A172 (cell line): ENCODE results near the gene DBNDD2. TPM values are rescaled to one million over a fixed set of nuclear protein-coding genes. Genes with fewer than 3 reads are reported as not detected.
A peak's percentile ranks its signal among the peaks of the same experiment; 100 is the strongest.

Experiments
- DNase-seq: peaks from one replicate; pipeline ENCODE4 v3.0.0-alpha.2; 2015; ENCODE audit warnings: low spot score
- total RNA-seq: library from RNA; depleted of rRNA; stranded (reverse); fragments of >200 nt; shearing (Covaris generic); gene quantifications from 2 replicates; pipeline ENCODE4 v1.2.3, GENCODE V29; 2014; rRNA removed

DBNDD2 gene, protein sequence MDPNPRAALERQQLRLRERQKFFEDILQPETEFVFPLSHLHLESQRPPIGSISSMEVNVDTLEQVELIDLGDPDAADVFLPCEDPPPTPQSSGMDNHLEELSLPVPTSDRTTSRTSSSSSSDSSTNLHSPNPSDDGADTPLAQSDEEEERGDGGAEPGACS
- total RNA-seq: 1.7 and 7.0 TPM in 2 replicates

DNA sequence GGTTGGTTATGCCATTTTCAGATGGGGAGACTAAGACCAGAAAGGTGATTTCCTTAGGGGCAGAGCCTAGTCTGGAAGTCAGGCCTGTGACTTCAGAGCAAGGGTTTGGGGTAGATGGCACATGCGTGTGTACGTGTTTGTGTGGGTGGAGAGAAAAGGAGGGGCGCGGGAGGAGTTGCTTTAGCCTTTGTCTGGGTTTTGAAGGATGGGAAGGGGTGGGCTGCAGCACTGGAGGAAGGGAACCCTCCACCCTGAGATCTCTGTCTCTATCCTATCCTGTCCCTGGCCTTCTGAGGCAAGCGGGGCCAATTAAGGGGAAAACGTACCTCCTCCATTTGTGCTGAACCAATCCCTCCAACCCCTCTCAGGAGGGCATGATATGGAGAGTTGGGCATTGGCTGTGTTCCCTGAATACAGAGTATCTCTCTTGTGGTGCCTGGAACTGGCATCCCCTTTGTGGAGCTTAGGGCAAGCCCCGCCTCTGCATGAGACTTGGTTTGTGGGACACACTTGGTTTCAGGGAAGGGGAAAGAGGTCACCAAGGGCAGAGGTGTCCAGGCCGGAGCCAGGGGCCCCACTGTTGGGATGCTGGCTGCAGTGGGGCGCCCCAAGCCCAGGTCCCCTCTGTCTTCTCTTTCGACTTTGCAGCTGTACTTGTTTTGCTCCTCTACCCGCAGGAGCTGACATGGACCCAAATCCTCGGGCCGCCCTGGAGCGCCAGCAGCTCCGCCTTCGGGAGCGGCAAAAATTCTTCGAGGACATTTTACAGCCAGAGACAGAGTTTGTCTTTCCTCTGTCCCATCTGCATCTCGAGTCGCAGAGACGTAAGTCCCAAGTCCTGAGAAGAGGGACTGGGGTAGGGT, at the start of gene DBNDD2:
Gene DBNDD2, plus strand, starts transcription at position 507 of the 863 bp plus-strand sequence. Its CDS starts 179 bp downstream, at position 686.
- no peak for DNase-seq

DNA sequence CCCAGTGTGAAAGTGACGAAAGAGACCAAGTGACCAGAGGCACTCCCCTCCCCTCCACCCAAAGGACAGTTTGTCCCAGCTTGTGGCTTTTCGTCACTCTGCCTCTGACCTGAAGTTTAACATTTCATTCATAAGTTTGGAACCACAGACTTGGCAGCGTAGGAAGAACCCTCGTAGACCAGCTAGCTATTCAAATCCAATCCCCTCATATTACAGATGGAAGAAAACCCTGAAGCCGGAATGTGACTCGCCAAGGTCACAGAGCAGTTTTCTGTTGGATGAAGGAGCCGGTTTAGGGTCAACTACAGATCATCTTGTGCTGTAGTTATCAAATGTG, 49.1 kb upstream of the DBNDD2 start:
- DNase-seq: peak; percentile 38

DNA sequence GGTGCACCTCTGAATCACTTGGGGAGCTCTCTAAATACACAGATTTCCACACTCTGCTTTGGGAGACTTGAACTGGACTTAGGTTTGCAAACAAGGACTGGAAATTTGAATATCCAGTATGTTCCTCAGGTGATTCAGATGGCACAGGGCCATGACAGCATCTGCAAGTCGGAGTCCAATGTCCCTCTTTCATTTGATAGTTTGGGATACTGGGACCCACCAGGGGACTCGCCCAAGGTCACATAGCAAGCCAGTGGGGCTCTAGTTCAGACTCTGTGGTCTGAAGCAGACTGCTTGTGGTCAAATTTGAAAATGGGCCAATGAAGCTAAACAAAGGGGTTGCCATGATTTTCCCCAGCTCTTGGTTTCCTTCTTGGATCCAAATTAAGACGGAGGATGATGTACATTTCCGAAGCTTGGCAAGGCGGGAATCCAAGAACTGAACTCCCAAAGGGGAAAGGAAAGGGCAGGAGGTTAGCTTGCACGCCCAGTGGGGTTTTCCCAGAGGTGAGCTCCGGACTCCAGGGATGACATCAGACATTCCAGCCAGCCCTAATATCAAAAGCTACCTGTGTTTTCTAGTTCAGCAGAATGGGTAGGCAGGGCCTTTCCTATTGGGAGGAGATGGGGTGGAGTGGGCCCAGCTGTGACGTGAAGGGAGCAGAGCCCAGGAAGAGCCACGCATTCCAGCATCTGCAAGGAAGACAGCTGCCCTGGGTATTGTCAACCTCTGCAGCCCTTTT, 48.5 kb upstream of the DBNDD2 start:
- peak; percentile 71 for DNase-seq

DNA sequence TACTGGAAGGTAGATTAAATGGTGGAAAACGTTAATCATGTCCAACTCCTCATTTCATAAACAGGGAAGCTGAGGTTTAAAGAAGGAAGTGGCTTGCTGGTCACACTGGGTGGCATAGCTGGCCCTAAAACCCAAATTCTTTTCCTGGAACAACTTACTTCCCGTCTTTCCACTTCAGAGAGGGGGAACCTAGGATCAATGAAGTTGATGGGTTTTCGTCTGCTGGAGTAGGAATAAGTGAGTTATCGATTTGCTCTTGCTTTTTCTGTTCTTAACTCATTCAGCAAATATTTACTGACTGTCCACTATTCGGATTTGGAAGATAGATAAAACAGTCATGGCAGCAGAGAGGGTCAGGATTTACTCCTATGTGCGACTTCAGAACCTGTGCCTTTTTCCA, 46.3 kb upstream of the DBNDD2 start:
- DNase-seq: no peak

DNA sequence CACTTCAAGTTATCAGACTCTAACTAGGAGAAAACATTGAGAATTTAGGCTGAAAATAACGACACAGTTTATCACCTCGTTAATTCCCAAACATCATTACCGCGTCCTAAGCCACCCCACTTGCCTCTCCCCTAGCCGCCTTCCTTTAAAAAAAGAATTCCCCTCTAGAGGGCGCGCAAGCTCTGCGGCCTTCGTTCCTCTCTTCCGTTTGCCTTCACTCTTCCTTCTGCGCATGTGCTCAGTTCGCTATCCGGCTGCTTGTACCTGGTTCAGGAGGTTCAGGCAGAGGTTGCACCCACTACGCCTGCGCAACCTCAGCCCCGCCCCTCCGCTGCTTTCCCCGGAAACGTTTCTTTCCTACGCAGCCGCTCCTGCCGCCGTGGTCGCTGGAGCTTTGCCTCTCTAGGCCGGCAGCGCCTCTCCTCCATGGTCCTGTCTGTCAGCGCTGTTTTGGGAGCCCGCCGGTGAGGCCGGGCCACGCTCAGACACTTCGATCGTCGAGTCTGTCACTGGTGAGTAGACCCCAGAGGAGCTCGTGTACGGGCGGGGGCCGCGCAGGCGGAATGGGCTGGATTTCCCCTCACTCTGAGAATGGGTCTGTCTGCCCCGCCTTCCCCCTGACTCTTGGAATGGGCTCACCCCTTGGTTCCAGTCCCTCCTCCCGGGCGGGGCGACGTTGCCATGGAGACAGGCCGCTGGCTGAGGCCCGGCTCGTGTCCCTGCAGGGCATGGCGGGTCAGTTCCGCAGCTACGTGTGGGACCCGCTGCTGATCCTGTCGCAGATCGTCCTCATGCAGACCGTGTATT, 45.1 kb upstream of the DBNDD2 start, which contains the start of gene SYS1:
Gene SYS1, plus strand, starts transcription at position 353 of the 807 bp plus-strand sequence. Its CDS starts 376 bp downstream, at position 729.
- peak; percentile 99 for DNase-seq

DNA sequence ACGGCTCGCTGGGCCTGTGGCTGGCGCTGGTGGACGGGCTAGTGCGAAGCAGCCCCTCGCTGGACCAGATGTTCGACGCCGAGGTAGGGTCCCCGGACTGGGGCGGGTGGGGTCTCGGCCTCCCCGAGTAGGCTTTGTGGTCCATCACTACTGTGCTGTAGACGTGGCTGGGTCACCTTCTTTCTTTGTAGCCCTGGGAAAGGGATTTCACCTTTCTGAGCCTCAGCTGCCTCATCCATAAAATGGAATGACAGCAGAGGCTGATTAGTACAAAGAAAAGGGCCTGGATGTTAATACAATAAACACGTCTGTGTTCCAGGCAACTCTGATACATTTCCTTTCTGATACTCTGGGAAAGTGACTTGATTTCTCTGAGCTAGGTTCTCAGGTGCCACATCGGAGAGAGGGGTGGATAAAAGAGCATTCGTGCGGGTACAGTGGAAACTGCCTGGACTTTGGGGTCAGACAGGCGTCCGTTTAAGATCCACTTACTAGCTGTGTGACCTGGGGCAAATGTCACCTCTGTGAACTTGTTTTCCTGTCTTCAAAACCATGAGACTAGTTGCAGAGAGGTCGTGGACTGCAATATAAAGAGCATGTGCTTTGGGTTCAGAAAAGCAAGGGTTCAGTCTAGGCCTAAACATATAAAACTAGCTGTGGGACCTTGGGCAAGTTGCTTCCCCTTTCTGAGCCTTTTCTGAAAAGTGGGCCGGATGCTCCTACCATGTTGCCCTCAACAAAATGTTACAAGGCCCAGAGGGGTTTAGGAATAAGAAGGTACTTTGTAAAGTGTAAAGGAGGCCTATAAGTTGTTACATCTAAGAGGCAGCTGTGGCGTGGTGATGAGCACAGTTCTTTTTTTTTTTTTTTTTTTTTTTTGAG, 44.2 kb upstream of the DBNDD2 start:
- no peak for DNase-seq

DNA sequence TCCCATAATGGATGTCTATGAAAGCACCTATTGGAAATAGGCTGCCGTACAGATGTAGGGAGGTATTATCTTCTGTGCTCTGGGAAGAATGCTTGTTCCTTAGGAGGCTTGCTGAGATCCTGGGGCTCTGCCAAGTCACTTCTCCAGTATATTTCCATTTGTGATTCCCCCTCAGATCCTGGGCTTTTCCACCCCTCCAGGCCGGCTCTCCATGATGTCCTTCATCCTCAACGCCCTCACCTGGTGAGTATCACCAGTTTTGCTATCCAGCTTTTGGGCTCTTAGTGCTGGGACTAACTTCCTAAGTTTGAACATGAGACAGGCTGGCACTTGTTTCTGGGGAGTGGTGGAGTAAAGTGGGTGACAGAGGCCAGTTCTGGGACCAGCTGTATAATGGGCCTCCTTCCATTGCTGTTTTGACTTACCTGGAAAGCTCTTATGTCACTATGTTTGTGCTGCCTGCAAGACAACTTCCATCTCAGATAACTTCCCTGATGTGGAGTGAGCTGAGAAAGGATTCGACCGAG, 42.6 kb upstream of the DBNDD2 start:
- no peak for DNase-seq

DNA sequence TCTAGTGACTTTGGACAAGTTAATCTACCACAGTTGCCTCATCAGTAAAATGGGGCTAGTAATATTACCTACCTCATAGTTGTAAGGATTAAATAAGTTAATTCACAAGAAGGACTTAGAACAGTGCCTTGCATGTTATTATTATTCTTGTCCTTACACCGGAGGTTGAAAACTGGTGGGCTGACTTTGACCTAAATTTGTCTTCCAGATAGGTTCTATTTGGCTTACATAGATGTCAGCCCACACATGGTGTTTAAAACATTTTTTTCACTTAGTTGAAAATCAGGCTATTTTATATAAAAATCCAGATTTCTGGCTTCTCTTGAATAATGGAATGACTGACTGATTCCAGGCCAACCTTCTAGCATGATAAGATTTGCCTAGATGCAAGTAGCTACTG, 41.9 kb upstream of the DBNDD2 start:
- no peak for DNase-seq

DNA sequence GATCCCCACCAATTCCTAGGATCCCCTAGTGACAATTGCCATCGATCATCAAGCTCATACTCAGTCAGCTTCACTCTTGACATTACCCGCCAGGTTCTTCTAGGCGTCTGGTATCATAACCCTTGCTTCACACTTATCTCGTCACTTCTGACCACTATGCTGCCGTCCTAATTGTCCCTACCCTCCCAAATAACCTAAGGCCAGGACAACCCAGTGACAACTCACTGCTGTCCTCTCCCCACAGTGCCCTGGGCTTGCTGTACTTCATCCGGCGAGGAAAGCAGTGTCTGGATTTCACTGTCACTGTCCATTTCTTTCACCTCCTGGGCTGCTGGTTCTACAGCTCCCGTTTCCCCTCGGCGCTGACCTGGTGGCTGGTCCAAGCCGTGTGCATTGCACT, 41.5 kb upstream of the DBNDD2 start:
- no peak for DNase-seq

DNA sequence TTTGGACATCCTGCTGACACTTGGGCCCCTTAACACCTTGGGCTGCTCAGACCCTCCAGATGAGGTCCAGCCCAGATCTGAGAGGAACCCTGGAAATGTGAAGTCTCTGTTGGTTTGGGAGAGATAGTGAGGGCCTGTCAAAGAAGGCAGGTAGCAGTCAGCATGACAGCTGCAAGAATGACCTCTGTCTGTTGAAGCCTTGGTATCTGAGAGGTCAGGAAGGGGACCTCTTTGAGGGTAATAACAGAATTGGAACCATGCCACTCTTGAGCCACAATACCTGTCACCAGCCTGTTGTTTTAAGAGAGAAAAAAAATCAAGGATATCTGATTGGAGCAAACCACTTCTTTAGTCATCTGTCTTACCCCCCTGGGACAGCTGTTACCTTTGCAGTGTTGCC, 41.0 kb upstream of the DBNDD2 start:
- DNase-seq: no peak

DNA sequence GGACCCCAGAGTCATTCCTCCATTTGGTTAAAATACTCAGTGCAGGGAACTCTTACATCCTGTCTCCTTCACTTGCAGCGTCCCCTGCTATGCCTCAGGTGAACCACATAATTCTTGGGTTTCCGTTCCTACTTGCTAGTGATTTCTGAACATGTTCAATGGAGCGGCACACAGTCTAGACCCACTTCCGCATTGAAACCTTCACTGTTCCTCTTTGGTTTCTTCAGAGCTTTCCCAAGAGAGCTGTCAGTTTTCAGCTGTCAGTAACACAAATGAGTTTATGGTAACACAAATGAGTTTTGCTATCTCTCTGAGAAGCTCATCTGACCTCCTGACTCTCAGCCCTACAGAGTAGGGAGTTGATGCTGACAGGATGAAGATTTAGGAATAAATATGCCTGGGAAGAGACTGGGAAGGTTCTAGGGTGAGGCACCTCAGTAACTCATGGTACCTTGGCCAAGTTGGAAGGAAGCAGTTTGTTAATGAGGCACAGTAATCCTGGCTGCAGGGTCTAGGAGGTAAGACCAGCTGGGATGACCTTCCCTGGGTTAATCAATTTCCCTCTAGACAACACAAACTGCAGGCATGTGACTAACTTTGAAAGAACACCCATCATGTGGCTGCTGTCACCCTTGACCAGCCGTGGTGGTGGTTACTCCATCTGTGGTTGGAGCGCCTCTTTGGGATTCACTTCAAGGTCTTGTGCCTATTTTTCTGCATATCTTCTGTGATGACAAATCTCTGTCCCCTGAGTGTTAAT, 39.7 kb upstream of the DBNDD2 start:
- no peak for DNase-seq

DNA sequence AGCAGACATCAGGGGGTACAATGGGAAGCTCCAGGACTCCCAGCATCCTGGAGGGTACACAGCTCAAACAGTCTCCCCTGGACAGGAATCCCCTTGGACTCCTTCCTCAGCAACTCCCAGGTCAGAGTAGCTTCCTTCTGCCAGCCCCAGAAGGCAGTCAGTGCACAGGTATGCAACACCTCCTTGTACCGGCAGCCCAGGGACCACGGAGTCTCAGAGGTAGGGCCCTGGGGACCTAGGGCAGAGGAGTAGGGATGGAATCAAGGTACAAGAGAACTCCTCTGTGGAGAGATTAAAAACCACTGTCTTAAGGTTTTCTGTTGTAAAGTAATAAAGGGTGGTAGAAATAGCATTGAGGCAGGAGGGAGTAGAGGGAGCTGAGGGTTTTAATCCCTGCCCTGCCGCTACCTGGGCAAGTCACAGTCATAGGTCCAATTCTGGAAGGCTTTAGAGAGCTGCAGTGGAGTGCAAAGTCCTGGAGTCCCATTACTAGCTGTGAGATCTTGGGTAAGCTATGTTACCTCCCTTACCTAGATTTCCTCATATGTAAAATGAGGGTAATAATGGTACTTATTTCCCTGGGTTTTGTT, 37.4 kb upstream of the DBNDD2 start:
- DNase-seq: no peak

DNA sequence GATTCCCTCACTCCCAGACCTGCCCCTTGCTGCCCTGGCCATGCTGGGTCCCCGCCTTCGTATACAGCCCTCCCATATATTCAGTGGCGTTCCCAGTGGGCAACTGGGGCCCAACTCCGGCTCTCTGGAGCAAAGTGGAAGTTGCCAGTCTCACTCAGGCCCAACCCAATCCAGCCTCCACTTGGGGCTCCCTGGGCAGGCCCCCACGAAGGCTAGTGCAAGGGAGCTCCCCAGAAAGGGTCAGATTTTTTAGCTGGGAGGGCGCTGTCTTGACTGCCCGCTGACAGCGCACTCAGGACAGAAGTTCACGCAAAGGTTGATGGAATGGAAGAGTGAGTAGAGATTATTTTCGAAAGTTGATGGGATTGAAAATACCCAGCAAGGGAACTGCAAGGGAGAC, 35.8 kb upstream of the DBNDD2 start:
- no peak for DNase-seq

DNA sequence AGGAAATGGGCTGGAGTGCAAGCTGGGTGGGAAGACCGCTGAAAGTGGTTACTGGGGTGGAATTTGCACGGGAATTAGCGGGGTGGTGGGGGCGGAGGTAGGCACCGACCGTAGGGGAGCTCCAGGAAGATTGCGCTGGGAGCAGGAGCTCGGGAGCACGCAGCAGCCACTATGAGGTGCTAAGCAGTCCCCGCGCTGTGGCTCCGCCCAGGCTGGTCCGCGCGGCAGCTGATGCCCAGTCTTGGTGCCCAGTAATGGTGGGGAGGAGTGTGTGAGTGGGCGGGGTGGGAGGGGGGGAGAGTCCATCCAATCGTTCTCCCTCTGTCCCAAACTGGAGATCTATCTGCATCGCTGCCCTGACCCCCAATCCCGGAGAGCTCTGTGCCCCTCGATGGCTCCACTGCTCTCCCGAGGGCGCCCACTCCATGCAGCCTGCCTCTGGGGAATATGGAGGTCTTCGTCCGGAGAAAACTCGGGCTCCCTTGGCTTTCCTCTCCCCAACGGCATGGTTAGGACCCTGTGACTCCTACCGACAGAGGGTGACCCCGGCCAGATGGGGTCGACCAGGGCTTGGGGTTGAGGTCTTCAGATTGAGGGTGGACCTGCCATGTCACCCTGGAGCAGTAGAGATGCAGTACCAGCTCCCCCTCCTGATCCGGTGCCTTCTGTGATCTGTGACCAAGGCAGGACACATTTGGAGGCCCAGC, 35.3 kb upstream of the DBNDD2 start:
- DNase-seq: no peak

DNA sequence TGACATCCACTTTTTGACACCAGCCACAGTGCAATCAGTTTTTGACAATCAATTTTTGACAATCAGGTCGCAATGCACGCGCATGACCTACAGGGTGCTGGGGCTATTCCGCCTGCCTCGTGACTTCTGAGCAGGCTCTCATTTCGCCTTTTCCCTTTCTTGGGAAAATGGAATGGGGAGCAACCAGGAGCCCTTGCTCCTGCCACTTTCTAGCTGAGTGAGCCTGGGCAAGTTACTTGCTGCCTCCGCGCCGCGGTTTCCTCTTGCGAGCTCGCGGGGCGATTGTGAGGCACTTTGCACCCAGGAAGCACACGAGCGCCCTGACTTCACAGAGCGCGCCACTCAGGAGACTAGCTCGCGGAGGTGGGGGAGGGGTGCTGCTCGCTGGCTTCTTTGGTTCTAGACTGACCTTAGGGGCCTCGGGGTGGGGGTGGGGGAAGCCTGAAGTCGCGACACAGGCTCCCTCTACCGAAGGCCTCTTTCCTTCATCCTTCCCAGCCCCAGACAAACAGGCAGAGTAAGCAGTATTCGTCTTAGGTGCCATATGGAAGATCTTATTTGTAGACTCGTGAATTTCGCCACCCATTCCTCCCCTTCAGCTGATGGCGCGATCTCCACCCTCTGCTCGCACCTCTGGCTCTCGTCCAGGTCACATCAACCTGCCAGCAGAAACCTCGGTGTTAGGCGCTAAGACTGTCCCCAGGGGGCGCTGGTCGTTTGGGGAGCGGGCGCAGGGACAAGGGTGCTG, 34.6 kb upstream of the DBNDD2 start:
- DNase-seq: peak; percentile 44

DNA sequence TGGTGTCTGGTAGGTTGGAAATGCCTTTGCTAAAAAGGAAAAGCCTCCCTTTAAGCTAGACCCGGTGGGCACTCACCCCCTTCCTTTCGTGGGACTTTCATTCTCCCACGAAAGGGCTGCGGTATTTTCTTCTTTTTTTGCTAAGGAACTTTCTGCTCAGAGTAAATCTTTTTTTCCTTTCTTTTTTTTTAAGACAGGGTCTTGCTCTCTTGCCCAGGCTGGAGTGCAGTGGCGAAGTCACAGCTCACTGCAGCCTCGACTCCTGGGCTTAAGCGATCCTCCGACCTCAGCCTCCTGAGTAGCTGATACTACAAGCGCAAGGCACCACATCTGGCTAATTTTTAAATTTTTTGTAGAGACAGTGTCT, 34.0 kb upstream of the DBNDD2 start:
- DNase-seq: no peak

DNA sequence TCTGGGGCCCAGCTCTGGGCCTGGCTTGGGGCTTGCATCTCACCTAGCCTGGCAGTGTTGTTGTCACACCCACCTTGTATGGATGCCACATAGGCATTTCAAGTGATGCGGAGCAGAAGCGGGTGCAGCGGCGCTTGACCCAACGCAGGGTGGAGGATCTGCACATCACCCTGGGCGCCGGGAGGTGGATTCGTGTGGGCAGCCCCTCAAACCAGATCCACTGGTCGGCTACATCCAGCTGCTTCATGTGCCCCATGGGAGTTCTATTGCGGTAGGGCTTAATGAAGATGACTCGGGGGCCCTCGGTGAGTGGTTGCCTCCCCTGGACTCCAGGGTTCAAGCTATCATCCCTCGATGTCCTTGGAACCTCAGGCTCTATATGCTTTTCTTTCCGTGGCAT, 33.1 kb upstream of the DBNDD2 start:
- no peak for DNase-seq

DNA sequence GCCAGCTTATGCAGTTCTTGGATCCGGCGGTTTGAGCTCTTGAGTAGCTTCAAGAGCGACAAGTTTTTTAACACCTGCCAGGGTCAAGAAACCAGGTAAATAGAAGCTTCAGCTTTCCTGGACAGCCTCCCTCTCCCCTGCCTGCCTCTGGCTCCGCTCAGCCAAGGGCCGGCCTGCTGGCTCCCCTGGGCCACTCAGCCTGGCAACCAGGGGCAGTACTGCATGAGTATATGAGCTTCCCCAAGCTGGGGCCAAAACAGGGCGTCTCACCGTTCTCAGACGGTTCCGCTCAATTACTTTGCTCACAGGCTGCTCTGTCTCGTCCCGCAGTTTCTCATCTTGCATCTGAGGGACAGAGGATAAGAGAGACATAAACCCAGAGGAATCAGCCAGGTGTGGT, 30.8 kb upstream of the DBNDD2 start:
- no peak for DNase-seq
